Endodermal cell (in vitro differentiated cells): ENCODE results near the gene TMF1. TPM values are rescaled to one million over a fixed set of nuclear protein-coding genes. Genes with fewer than 3 reads are reported as not detected.

Experiments used
- DNase-seq: peaks from one replicate; pipeline ENCODE4 v3.0.0-alpha.2; 2017
- H3K27ac ChIP-seq: 2 replicates; pipeline ENCODE4 v1.5.1; 2013; ENCODE audit warnings: mild to moderate bottlenecking, low read depth, low read length, moderate library complexity
- H3K27me3 ChIP-seq: 2 replicates; pipeline ENCODE4 v1.6.1; 2013; ENCODE audit warnings: mild to moderate bottlenecking, low read length, moderate library complexity; ENCODE audit not compliant: insufficient read depth, control insufficient read depth, poor library complexity, severe bottlenecking
- H3K36me3 ChIP-seq: 2 replicates; pipeline ENCODE4 v1.7.0; 2013; ENCODE audit warnings: mild to moderate bottlenecking, low read length, moderate library complexity; ENCODE audit not compliant: control insufficient read depth, insufficient read depth
- H3K4me1 ChIP-seq: one replicate; pipeline ENCODE4 v1.7.0; 2013; ENCODE audit warnings: low read length; ENCODE audit not compliant: control insufficient read depth, insufficient read depth
- H3K4me3 ChIP-seq: 2 replicates; pipeline ENCODE4 v1.5.1; 2013; ENCODE audit warnings: mild to moderate bottlenecking, low read length, moderate library complexity
- H3K9ac ChIP-seq: 2 replicates; pipeline ENCODE4 v1.6.1; 2013; ENCODE audit warnings: mild to moderate bottlenecking, low read length, moderate library complexity; ENCODE audit not compliant: poor library complexity, severe bottlenecking; ENCODE audit errors: extremely low read depth
- H3K9me3 ChIP-seq: 2 replicates; pipeline ENCODE4 v1.6.1; 2013; ENCODE audit warnings: mild to moderate bottlenecking, low read length, moderate library complexity; ENCODE audit not compliant: control insufficient read depth
- H3K27ac Mint-ChIP-seq: 2 replicates; pipeline ENCODE4 v1.8.0; 2020; ENCODE audit warnings: mixed read lengths
- H3K27me3 Mint-ChIP-seq: 2 replicates; pipeline ENCODE4 v1.8.0; 2021; ENCODE audit warnings: mild to moderate bottlenecking, mixed read lengths; ENCODE audit not compliant: insufficient read depth
- H3K36me3 Mint-ChIP-seq: 2 replicates; pipeline ENCODE4 v1.8.0; 2020; ENCODE audit warnings: low read depth, mixed read lengths
- H3K4me1 Mint-ChIP-seq: 2 replicates; pipeline ENCODE4 v1.8.0; 2020; ENCODE audit warnings: mixed read lengths
- H3K4me3 Mint-ChIP-seq: 2 replicates; pipeline ENCODE4 v1.8.0; 2020; ENCODE audit warnings: mild to moderate bottlenecking, moderate library complexity, mixed read lengths
- H3K9me3 Mint-ChIP-seq: 2 replicates; pipeline ENCODE4 v1.8.0; 2020; ENCODE audit warnings: mild to moderate bottlenecking, mixed read lengths
- CTCF ChIP-seq: fragments of 200-600 bp; sonication (generic); conservative IDR thresholded peaks from 2 replicates; pipeline ENCODE4 v1.5.0; 2021; ENCODE audit warnings: antibody characterized with exemption, mild to moderate bottlenecking
- WGBS, 2 experiments: methylation state at CpG; one replicate each; pipeline versions ENCODE4 v1.1.5 to v1.1.7; 2013; ENCODE audit warnings: missing lambda C conversion rate in 2 of 2, mixed read lengths in 1 of 2; ENCODE audit not compliant: insufficient coverage in 1 of 2, insufficient read length in 1 of 2; 5-methylcytosine and 5-hydroxymethylcytosine counted together
- total RNA-seq, 2 donors: library from RNA; stranded (reverse); fragmentation: NEBNext Ultra II Directional in 1 of 2; extraction: Animal tissue kit (Norgen Biotek cat#: 25700) in 1 of 2; gene quantifications; 2 replicates in 1 of 2; 3 replicates in 1 of 2; pipeline ENCODE4 v1.2.1, GENCODE V29; 2021

The TMF1 gene
- total RNA-seq, 2 donors from 2014 or later, result 25.6 to 31.3 TPM

- Mint-ChIP-seq H3K9me3 (no peaks in the 10 kb centered on the region), H3K36me3 (peaks cover 69% of the 10 kb centered on the region), H3K4me1 (peaks cover 7% of the 10 kb centered on the region), H3K4me3 (no peak overlapping the region), H3K27me3 (no peaks in the 10 kb centered on the region), H3K27ac (no peak overlapping the region)
- Histone ChIP-seq H3K36me3 (peaks cover 75% of the 10 kb centered on the region), H3K27ac (no peak overlapping the region), H3K4me3 (no peak overlapping the region), H3K27me3 (no peaks in the 10 kb centered on the region), H3K9me3 (no peaks in the 10 kb centered on the region), H3K9ac (no peak overlapping the region), H3K4me1 (peaks cover 8% of the 10 kb centered on the region)
- TF ChIP-seq CTCF, result no peak
- DNase-seq, result no peak
These were observed 53.0 kb downstream of the TMF1 start for GRCh38 chr3:68999158-68999557.

GRCh38 chr3:68997887-68998286 is 54.2 kb downstream of the TMF1 start:
- Histone ChIP-seq H3K27ac (no peak overlapping the region), H3K36me3 (peaks cover 68% of the 10 kb centered on the region), H3K9ac (no peak overlapping the region), H3K27me3 (no peaks in the 10 kb centered on the region), H3K4me3 (no peak overlapping the region), H3K4me1 (peaks cover 8% of the 10 kb centered on the region), H3K9me3 (no peaks in the 10 kb centered on the region)
- Mint-ChIP-seq H3K4me3 (no peak overlapping the region), H3K9me3 (peaks cover 8% of the 10 kb centered on the region), H3K36me3 (peaks cover 69% of the 10 kb centered on the region), H3K27me3 (no peaks in the 10 kb centered on the region), H3K27ac (no peak overlapping the region), H3K4me1 (peaks cover 7% of the 10 kb centered on the region)
- TF ChIP-seq CTCF, result peak; percentile 34
- WGBS, 2 experiments, result 91 to 100% methylated on average over 3 to 6 of the region's 6 CpGs
- no peak for DNase-seq

GRCh38 chr3:68996356-68996995 is 55.7 kb downstream of the TMF1 start:
- no peak overlapping the region for H3K4me3 ChIP-seq
- no peak overlapping the region for H3K27ac Mint-ChIP-seq
- no peaks in the 10 kb centered on the region for H3K27me3 Mint-ChIP-seq
- no peaks in the 10 kb centered on the region for H3K9me3 ChIP-seq
- no peaks in the 10 kb centered on the region for H3K27me3 ChIP-seq
- H3K4me3 Mint-ChIP-seq, result no peak overlapping the region
- H3K27ac ChIP-seq, result no peak overlapping the region
- TF ChIP-seq CTCF, result no peak
- peaks cover 8% of the 10 kb centered on the region for H3K4me1 ChIP-seq
- no peak overlapping the region for H3K9ac ChIP-seq
- DNase-seq, result no peak
- peaks cover 62% of the 10 kb centered on the region for H3K36me3 ChIP-seq
- H3K4me1 Mint-ChIP-seq, result peaks cover 7% of the 10 kb centered on the region
- peaks cover 74% of the 10 kb centered on the region for H3K36me3 Mint-ChIP-seq
- peaks cover 9% of the 10 kb centered on the region for H3K9me3 Mint-ChIP-seq
- WGBS, 2 experiments, result 77 to 100% methylated on average over 4 to 8 of the region's 8 CpGs
